Hematopoietic multipotent progenitor cell treated with erythropoietin and hydrocortisone succinate and interleukin-3 and kit ligand, for 8 days (in vitro differentiated cells): ENCODE results near the gene CLIC6.

Source experiments
- DNase-seq: peaks from one replicate; pipeline ENCODE4 v3.0.0-alpha.2; 2015

CLIC6 gene

DNA sequence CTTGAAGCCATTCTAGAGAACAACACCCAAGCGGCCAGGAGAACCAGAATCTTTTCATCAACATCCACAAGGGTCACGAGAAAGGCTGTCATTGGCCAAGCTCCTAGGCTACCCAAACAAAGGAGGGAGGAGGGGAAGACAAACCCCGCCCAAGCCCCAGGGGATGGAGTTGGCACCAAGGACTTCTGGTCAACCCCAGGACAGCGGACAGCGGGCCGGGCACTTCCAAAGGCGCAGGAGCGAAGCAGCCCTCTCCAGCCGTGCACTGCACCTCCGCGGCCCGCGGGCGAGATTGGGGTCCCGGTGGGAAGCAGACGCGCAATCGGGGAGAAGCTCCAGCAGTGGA, at the start of gene CLIC6:
CLIC6 (plus strand) TSS at position 192 of the 346 bp plus-strand sequence. CDS start 395 bp downstream, outside the sequence.
- DNase-seq, result no peak

DNA sequence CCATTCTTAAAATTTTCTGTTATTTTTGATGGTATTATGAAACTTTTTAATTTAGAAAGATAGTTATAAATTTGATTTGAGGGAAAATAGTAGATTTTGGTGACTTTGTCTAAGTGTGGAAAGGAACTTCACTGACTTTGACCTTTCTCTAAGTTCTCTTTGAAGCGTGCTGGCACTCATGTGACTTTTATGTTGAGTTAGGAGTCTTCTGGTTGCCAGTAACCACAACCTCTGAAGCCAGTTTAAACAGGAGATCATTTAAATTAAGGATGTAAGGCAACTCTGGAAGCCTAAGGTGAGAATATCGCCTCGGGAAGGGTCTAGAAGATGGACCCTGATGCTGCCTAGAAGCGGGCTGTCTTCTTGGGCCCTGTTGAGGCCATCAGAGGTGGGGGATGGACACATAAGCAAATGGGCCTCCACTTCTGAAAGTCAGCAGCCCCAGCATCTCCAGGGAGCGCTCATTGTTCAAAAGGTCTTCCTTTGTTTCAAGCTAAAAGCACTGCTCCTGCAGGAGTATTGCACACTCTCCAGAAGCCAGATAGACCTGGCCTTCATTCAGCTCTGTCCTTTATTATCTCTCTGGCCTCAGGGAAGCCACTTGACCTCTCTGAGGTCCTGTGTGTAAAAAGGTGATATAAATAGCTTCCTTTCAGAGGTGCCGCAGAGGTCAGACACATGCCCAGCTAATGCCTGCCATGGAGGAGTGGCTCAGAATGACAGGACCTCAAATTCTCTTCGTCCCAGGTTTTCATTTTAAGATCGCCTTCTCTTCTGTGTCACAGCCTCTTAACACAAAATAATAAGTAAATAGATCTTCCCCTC, 48.7 kb upstream of the CLIC6 start:
- DNase-seq, result no peak

DNA sequence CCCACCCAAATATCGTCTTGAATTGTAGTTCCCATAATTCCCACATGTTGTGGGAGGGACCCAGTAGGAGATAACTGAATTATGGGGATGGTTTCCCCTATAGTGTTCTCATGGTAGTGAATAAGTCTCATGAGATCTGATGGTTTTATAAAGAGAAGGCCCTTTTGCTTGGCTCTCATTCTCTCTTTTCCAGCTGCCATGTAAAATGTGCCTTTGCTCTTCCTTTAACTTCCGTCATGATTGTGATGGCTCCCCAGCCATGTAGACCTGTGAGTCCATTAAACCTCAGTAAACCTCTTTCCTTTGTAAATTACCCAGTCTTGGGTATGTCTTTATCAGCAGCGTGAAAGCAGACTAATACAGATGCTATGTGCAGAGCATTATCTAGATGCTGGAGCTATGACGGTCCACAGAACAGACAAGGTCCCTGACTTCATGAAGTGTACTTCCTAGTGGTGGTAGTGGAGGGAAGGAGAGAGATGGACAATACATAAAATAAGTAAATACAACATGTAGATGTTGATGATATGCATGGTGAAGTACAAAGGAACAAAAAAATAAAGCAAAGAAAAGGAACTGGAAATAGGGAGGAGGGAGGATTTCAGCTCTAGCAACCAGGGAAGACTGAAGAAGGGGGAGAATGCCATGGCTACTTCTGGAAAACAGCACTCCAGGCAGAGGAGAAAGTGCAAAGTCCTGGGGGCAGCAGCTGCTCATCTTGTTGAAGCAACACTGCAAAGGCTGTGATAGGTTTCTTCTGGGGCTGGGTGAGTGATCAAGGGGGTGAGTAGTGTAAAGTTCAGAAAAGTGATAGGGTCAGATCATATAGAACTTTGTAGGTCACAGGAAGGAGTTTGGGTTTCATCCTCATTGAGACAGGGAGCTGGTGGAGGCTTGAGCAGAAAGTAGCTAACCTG, 47.1 kb upstream of the CLIC6 start:
- no peak for DNase-seq

DNA sequence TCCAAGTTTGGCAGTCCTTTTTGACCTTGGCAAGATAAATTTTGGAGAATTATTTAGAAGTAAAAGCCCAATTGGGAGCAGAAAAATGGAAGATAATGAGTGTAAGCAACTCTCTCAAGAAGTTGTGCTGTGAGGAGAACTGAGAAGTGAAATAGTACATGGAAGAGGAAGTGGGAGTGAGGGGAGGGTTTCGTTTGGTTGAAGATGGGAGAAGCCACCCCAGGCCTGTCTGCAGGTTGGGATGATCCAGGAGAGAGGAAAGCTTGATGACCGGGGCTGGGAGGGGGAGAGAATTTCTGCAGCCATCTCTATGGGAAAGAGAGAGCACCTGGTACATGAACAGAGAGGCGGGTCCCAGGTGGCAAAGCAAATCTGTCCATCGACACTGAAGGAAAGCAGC, 45.3 kb upstream of the CLIC6 start:
- DNase-seq, result no peak

DNA sequence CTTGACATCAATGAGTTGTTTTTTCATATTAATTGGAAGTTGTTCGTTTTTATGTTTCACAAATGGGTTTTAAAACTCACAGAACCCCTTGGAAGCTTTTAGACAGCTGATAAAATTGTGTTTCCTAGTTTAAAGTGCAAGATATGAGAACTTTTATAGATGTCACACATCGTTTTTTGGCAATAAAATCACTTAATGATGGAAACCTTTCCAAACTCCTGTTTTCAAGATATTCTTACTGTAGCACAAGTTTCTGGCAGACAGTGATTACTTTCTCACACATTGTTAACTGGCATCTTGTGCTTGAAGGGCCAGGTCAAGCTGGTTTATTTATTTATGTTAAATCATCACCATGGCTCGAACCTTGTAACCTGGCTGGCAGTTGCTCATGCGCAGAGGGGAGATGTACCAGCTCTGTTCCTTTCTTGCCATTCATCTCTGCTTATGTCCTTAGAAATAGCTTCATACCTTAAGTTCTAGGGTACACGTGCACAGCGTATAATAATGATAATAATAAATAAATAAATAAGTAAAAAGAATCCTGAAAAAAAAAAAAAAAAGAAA, 43.7 kb upstream of the CLIC6 start:
- DNase-seq, result no peak

DNA sequence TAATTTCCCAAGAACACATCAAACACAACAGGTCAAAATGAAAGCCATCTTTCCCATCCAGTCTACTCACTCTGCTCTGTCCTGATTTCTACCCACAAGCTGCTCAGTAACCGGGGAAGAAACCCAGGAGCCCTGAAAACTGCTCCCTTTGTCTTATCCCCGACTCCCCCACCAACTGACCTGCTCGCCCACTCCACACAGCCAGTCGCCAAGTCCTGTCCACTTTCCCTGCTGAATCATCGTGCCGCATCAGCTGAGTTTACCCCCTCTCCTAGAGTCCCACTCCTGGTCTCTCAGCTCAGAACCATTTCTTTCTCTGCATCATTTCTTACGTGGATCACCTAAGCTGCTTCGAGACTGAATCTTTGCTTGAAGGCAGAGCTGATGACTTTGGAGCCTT, 42.7 kb upstream of the CLIC6 start:
- DNase-seq, result no peak

DNA sequence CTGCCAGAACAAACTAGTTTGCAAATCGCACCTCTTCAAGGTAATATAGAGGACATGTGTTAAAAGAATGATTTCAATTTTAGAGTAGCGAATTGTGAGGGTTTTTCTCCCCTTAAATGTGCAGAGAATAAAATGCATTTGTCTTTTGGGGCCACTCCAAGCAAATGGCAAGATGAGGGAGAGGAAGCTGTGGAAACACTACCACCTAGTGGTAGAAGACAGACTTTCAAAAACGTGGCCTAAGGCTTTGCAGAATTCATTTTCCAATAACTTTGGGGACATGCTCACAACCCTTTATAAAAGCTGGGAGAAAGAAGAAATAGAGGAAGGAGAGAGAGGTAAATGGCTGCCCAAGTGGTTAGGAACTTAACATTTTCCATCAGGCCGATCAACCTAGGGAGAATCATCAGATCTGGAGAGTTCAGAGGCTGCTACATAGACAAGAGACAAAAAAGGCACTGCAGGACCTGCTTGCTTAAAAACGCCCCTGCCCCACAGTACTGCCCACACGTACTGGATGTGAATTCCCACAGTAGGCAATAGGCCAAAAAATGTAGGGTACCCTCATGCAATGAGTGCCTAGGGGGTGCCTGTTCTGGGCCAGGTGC, 38.2 kb upstream of the CLIC6 start:
- peak; percentile 69 for DNase-seq

- DNase-seq, result no peak
Observed at GRCh38 chr21:34632498-34632897, 36.3 kb upstream of the CLIC6 start.

DNA sequence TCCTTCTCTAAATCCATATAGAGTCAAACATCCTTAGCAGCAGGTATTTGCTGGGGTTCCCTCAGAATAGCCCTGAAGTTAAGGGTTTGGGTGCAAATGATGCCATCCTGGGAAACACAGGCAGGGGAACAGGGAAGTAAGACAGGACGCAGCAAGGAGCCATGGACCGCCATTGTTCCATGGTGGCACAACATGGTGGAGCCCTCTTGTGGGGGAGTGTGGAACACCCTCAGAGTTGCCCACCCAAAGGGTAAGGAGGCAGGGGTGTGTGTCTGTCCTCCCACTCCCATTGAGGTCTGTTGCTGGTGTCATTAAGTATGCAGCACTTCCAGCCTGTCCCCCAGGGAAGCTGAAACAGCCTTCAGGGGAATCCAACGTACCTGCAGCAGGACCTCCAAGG, 33.5 kb upstream of the CLIC6 start:
- no peak for DNase-seq

- DNase-seq, result no peak
Observed at GRCh38 chr21:34636961-34637360, 31.8 kb upstream of the CLIC6 start.

DNA sequence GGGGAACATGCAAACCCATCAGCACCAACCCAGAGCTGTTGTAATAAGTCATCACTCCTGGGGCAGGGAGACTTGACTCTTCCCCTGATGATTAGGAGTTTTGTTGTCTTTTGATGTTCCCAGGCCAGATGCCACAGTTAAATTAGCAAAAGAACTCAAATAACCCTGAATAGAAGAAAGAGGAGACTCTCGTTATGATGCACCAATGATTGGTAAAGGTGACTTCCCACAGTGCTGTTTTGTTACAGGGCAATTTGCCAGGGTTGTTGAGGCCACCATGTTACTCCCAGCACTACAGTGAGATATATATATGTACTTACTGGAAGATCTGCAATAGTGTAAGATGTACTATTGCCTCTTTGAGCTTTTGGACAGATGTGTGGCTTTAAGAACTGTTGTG, 29.5 kb upstream of the CLIC6 start:
- no peak for DNase-seq

- peak; percentile 58 for DNase-seq
Observed at GRCh38 chr21:34639882-34640788, 28.7 kb upstream of the CLIC6 start.

- DNase-seq, result no peak
Observed at GRCh38 chr21:34640858-34641257, 27.9 kb upstream of the CLIC6 start.

GRCh38 chr21:34642211-34643075, 26.4 kb upstream of the CLIC6 start:
- DNase-seq, result peak; percentile 58

DNA sequence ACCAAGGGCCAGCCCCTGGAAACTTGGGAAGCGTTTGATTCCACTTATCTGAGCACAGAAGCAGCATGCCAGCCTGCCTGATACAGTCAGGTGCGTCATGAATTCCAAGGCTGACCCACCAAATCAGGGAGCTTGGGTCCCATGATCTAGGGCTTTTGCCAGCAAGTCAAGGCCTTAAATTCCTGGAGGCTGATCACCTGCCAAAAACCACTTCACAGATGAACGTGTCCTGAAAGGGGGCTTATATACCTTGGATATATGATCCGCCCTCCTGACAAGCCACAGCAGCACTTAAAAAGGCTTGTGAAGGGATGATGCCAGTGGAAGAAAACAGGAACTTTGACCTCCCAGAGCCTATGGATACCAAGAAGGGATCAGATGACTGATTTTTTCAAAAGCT, 24.0 kb upstream of the CLIC6 start:
- no peak for DNase-seq

DNA sequence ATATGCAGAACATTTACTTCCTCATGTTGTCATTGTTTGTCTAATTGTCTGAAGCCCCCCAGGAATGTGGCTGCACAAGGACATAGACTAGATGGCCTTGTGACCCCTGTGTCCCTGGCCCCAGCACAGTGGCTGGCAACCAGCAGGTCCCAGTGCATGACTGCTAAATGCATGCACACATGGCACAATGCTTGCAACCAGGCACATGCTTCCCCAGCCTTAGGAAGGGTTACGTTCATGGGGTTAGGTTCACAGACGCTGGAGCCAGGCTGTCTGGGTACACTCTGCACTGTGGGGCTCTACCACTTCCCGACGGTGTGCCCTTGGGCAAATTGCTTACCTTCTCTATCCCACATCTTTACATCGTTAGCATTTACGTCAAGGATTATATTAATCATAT, 21.2 kb upstream of the CLIC6 start:
- DNase-seq, result no peak

DNA sequence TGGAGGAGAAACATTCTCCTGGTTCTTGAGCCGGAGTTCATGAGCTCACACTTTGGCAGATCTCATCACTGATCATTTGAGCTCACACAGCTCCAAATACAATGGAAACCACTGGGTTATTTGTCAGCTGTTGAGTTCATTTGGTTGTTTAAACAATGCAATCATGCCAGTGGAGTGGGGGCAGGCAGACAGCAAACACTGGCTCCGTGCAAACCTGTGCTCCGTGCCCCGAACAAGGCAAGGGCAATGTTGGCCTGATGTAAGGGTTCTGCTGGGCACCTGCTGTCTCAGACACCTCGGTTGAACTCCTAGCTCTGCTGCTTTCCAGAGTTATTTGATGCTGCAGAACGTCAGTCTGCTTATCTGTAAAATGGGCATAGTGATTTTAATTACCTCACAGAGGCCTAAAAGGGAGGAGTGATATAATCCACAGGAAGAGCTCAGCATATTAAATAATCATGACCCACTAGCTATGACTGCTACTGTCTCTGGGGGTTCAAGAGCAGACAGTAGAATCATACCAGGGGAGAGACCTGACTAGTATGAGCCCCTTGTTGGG, 20.0 kb upstream of the CLIC6 start:
- no peak for DNase-seq

GRCh38 chr21:34649400-34649799, 19.4 kb upstream of the CLIC6 start:
- DNase-seq, result no peak

GRCh38 chr21:34650861-34651431, 17.8 kb upstream of the CLIC6 start:
- no peak for DNase-seq

GRCh38 chr21:34651642-34652041, 17.2 kb upstream of the CLIC6 start:
- DNase-seq, result no peak
